Eye (tissue), 1 donor: ENCODE results near the gene UBQLN3.

Experiments used
- DNase-seq: peaks from one replicate; pipeline ENCODE4 v3.0.0-alpha.2; 2015

Gene UBQLN3

DNA sequence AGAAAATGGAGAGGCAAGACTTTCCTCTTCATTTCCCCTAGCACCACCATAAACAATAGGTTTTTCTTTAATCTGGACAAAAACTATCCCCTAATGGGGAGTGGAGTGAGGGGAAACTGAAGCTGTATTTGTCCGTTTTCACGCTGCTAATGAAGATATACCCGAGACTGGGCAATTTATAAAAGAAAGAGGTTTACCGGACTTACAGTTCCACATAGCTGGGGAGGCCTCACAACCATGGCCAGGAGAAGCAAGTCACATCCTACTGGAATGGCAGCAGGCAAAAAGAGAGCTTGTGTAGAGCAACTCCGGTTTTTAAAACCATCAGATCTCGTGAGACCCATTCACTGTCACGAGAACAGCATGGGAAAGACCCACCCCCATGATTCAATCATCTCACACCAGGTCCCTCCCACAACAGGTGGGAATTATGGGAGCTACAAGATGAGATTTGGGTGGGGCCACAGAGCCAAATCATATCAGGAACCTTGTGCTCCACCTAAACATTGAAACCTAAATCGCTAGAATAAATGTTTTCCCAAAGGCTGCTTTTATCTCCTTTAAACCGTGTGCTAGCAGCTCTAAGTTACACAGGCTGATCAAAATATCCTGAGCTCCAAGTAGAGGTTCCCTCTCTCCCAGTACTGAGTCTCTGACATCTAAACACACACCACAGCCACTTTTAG is 4.3 kb downstream of the UBQLN3 start:
- no peak for DNase-seq

GRCh38 chr11:5504403-5504921 is 5.3 kb downstream of the UBQLN3 start:
- no peak for DNase-seq

DNA sequence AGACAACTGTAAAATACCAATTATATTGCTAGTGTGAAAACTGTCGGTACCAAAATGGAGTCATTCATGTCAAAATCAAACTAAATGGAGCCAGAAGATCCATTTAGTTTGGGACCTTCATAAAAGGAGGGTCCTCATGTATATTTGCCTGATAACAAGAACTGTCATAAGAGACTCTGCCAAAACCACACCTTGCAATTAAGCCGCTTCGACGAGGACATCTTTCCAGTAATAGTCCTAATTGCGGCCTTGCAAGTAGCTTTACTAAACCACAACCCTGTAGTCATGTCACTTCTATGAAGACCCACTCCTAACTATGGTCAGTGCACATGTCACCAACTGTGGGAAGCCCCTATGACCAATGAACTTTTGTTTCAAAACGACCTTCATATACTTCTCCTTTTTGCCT is 9.4 kb downstream of the UBQLN3 start:
- no peak for DNase-seq

- no peak for DNase-seq
Observed at GRCh38 chr11:5499671-5500070, 10.1 kb downstream of the UBQLN3 start.

DNA sequence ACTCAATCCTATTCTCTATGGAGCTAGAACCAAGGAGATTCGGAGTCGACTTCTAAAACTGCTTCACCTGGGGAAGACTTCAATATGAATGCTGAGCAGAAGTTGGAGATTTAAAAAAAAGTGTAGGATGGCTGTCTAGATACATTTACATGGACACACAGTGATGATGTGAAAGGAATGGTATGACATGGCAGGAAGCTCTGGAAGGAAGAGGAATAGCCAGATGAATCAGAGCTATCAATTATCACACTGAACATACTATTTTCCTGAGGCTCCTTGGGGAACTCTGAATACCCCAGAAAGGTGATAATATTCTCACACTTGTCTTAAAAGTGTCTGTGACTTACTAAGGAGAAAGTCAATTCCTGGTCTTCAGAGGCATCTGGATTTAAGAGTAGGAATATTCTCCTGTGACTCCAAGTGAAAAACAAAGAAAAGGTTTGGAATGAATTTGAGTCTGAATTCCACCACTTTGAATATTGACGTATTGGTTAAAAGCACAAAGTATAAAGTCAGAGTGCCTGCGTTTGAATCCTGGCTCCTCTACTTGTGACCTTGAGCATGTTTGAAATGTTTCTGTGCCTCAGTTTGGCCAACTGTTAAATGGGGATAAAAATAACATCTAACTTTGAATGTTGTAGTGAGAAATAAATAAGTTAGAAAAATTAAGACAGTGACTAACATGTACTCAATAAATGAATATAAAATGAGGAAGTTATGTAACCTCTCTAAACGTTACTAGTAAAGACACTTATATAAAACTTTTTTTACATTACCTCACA is 20.0 kb downstream of the UBQLN3 start:
- no peak for DNase-seq

GRCh38 chr11:5488798-5489399 is 20.9 kb downstream of the UBQLN3 start:
- DNase-seq = no peak

GRCh38 chr11:5488385-5488784 is 21.4 kb downstream of the UBQLN3 start, which contains the start of gene OR52D1:
OR52D1 (plus strand) TSS chr11:5488685; CDS start chr11:5488707, 22 bp downstream.
- no peak for DNase-seq

- no peak for DNase-seq
Observed at GRCh38 chr11:5486421-5486820, 23.3 kb downstream of the UBQLN3 start.

- no peak for DNase-seq
Observed at GRCh38 chr11:5486003-5486402, 23.8 kb downstream of the UBQLN3 start.

DNA sequence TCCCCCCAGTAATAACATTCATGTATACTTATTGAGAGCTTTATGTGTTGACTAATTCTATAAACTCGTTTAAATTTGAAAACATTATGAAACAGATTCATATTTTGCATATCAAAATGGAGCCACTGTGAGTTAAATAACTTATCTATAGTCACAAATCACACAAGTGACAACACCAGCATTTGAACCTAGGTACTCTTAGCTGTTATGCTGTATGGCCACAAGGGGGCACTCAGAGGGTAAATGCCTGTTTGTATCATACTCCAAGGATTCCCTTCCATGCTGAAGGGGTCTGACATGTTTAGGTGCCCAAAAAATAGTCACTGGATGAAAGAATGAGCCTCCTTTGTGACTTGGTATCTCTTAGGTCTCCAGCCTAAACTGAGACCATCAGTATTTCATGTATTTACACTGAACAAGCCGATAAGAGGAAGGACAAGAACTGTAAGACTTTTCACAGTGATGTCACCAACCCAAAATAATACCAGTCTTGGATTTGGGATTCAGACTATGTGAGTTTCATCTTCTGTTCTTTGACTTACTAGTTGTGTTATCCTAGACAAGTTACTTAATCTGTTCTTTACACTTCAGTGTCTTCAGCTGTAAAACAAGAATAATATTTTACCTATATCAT is 33.5 kb downstream of the UBQLN3 start:
- DNase-seq = peak; percentile 51

DNA sequence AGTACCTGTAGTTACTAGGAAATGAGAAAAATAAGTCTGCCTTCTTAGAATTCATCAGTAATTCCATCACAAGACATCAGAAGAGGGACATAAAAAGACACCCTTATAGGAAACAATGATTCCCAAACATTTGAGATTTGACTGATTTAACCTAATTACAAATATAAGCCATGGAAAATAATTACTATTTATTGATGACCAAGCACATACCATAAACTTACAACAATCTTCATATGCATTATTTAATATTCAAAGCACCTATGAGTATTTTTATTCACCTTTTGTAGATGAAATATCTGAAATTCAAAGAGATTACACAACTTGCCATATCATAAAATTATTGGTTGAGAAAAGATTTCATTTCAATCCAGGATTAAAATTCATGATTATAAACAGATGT is 35.8 kb downstream of the UBQLN3 start:
- DNase-seq = no peak

- no peak for DNase-seq
Observed at GRCh38 chr11:5467527-5467926, 42.2 kb downstream of the UBQLN3 start.

DNA sequence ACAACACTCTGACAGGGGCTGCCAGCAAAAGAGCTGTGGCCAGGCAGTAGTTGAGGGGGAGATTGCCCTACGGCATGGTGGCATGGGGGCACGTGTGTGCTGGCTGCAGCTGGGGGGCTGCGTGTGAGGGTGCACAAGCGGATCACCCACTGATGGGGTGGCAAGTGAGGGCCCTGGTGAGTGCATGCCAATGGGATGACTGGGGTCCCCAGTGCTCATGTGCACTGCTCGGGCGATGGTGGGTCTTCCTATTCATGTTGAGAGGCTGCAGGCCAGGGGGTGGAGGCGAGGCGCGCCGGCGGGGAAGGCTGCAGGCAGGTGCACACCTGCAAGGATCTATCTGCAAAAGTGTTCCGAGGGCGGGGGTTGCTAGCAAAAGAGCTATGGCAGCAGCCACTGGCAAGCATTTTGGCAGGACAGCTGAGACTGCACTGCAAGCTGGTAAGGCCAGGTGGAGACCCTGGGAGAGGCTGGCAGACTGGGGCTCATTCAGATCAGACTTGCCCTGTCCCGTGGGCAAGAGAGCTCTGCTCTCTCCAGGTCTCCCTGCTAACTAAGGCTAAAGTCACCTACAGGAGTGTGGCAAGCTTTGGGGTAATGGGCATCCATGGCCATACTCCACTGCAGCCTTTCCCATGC is 48.7 kb downstream of the UBQLN3 start:
- no peak for DNase-seq
